Vagina (tissue), 2 donors: ENCODE results near the gene VSTM1. TPM values are rescaled to one million over a fixed set of nuclear protein-coding genes. Genes with fewer than 3 reads are reported as not detected.

Experiments
- DNase-seq, 2 donors: peaks; one replicate each; pipeline ENCODE4 v3.0.0-alpha.2; 2017; ENCODE audit errors: extremely low spot score in 2 of 2
- H3K27ac ChIP-seq: fragments of 200-600 bp; sonication (generic); one replicate; pipeline ENCODE4 v1.5.1; 2019
- H3K27me3 ChIP-seq: fragments of 200-600 bp; sonication (generic); one replicate; pipeline ENCODE4 v1.5.1; 2019
- H3K36me3 ChIP-seq, 2 donors: fragments of 200-600 bp; sonication (generic); one replicate each; pipeline ENCODE4 v1.5.1; 2017 to 2019
- H3K4me1 ChIP-seq: fragments of 200-600 bp; sonication (generic); one replicate; pipeline ENCODE4 v1.5.1; 2019
- H3K4me3 ChIP-seq, 2 donors: fragments of 200-600 bp; sonication (generic); 1 replicate in 1 of 2; 2 replicates in 1 of 2; pipeline ENCODE4 v1.5.1; 2016 to 2019
- H3K9me3 ChIP-seq: fragments of 200-600 bp; sonication (generic); one replicate; pipeline ENCODE4 v1.5.1; 2019
- POLR2A ChIP-seq, 2 donors: fragments of 450-650 bp; IDR thresholded peaks; one replicate each; pipeline ENCODE4 v1.6.1; 2017; ENCODE audit warnings: antibody characterized with exemption in 2 of 2, mild to moderate bottlenecking in 2 of 2, moderate library complexity in 2 of 2
- POLR2AphosphoS5 ChIP-seq, 2 donors: sonication (generic); formaldehyde crosslinking; IDR thresholded peaks; one replicate each; pipeline ENCODE4 v1.9.0; 2017; ENCODE audit warnings: antibody characterized with exemption in 2 of 2, mild to moderate bottlenecking in 2 of 2, low read depth in 1 of 2; ENCODE audit not compliant: insufficient read depth in 1 of 2
- intact Hi-C: fragments of 100-400 bp; cut with DNase I; formaldehyde crosslinking; loops from one replicate; pipeline ENCODE4 v1.15.1; 2023
- total RNA-seq: library from RNA; depleted of rRNA; stranded (reverse); fragments of >200 nt; gene quantifications from one replicate; pipeline ENCODE4 v1.2.3, GENCODE V29; 2016
- TF ChIP-seq, protein P1 (sequence below), 3 experiments: fragments of 450-650 bp in 2 of 3; fragments of 200-600 bp in 1 of 3; sonication (generic) in 1 of 3; IDR thresholded peaks; one replicate each; pipeline ENCODE4 v1.5.1; 2017 to 2019; ENCODE audit warnings: antibody characterized with exemption in 3 of 3, mild to moderate bottlenecking in 2 of 3, moderate library complexity in 2 of 3

VSTM1 gene
- total RNA-seq, 1 donor from 2014 or later = not detected

DNA sequence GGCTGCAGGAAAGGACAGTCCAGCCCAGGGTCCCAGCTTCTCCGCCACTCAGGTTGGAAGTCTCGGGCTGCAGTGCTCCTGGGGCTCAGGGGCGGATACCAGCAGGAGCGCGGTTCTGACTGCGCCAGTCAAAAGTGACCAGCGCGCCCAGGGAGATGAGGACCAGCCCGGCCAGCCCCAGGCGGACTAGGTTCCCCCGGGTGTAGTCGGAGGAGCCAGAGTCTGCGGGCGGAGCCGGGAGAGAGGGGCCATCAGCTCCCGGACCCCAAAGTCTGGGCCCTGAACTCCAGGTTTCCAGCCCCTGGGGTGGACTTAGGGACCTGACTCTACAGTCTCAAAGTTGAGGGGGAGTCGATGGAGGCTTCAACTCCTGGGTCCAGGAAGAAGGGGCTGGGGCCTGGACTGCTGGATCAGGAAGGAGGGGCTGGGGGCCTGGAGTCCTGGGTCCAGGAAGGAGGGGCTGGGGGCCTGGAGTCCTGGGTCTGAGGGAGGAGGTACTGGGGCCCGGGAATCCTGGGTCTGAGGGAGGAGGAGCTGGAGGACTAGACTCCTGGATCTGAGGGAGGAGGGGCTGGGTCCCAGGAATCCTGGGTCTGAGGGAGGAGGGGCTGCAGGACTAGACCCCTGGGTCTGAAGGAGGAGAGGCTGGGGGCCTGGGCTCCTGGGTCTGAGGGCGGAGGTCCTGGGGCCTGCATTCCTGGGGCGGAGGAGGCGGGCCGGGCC, 31.6 kb upstream of the VSTM1 start:
- H3K27ac ChIP-seq = peak overlapping the region; percentile 70
- no peaks in the 10 kb centered on the region for H3K9me3 ChIP-seq
- no peak for DNase-seq

DNA sequence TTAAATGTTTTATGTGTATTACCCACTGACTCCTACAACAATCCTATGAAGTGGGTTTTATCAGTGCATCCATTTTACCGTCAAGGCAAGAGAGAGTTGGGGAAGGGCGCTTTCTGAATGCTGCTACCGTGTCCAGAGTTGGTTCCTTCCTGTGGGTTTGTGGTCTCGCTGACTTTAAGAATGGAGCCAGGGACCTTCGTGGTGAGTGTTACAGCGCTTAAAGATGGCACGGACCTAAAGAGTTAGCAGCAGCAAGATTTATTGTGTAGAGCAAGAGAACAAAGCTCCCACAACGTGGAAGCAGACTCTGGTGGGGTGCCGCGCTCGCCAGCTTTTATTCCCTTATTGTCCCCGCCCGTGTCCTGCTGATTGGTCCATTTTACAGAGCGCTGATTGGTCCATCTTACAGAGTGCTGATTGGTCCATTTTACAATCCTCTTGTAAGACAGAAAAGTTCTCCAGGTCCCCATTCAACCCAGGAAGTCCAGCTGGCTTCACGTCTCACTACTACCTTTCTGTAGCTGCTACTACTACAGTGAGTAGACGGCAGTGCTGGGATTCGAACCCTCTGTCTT, 30.8 kb upstream of the VSTM1 start:
- Histone ChIP-seq H3K27ac (no peak overlapping the region), H3K4me1 (peaks cover 13% of the 10 kb centered on the region), H3K36me3 (no peaks in the 10 kb centered on the region), H3K27me3 (no peaks in the 10 kb centered on the region), H3K4me3 (no peak overlapping the region), H3K9me3 (no peaks in the 10 kb centered on the region)
- no peak for DNase-seq
- TF ChIP-seq POLR2A (IDR thresholded peaks at IDR 0.05) (no peak), POLR2AphosphoS5 (IDR thresholded peaks at IDR 0.05; ENCODE audit: insufficient read depth in 1 of 2, low read depth in 1 of 2) (no peak)
- TF ChIP-seq, protein P1, sequence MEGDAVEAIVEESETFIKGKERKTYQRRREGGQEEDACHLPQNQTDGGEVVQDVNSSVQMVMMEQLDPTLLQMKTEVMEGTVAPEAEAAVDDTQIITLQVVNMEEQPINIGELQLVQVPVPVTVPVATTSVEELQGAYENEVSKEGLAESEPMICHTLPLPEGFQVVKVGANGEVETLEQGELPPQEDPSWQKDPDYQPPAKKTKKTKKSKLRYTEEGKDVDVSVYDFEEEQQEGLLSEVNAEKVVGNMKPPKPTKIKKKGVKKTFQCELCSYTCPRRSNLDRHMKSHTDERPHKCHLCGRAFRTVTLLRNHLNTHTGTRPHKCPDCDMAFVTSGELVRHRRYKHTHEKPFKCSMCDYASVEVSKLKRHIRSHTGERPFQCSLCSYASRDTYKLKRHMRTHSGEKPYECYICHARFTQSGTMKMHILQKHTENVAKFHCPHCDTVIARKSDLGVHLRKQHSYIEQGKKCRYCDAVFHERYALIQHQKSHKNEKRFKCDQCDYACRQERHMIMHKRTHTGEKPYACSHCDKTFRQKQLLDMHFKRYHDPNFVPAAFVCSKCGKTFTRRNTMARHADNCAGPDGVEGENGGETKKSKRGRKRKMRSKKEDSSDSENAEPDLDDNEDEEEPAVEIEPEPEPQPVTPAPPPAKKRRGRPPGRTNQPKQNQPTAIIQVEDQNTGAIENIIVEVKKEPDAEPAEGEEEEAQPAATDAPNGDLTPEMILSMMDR (IDR thresholded peaks at IDR 0.05) = no peak
- intact Hi-C loops = no loop called here

More for the DNA sequence above, 31.6 kb upstream of the VSTM1 start:
- TF ChIP-seq, protein P1 (IDR thresholded peaks at IDR 0.05) = no peak
- TF ChIP-seq POLR2AphosphoS5 (IDR thresholded peaks at IDR 0.05; ENCODE audit: insufficient read depth in 1 of 2, low read depth in 1 of 2) (no peak), POLR2A (IDR thresholded peaks at IDR 0.05) (no peak)
- Histone ChIP-seq H3K4me3 (peak overlapping the region; percentile 38 to 44), H3K27me3 (no peaks in the 10 kb centered on the region), H3K4me1 (peaks cover 13% of the 10 kb centered on the region), H3K36me3 (no peaks in the 10 kb centered on the region)
- intact Hi-C loops = no loop called here

DNA sequence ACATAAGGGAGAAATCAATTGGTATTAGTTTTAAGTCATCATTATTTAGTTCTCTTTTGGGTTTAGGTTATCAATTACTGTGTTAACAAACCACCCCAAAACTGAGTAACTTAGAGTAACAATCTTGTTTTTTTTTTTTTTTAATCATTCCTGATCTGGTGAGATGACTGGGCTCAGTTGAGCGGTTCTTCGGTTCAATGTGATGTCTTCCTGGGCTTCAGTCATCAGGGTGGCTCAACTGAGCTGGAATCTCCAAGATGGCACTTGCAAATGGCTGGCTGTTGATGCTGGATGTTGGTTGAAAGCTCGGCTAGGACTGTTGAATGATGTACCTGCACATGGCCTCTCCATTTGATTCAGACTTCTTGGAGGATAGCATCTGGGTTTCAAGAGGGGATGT, 20.7 kb upstream of the VSTM1 start:
- Histone ChIP-seq H3K9me3 (no peaks in the 10 kb centered on the region), H3K27me3 (no peaks in the 10 kb centered on the region), H3K27ac (no peak overlapping the region), H3K4me1 (no peaks in the 10 kb centered on the region), H3K4me3 (no peak overlapping the region), H3K36me3 (no peaks in the 10 kb centered on the region)
- no peak for TF ChIP-seq POLR2AphosphoS5 (IDR thresholded peaks at IDR 0.05; ENCODE audit: insufficient read depth in 1 of 2, low read depth in 1 of 2)
- TF ChIP-seq, protein P1 (IDR thresholded peaks at IDR 0.05) = no peak
- no peak for TF ChIP-seq POLR2A (IDR thresholded peaks at IDR 0.05)
- intact Hi-C loops = no loop called here
- no peak for DNase-seq

DNA sequence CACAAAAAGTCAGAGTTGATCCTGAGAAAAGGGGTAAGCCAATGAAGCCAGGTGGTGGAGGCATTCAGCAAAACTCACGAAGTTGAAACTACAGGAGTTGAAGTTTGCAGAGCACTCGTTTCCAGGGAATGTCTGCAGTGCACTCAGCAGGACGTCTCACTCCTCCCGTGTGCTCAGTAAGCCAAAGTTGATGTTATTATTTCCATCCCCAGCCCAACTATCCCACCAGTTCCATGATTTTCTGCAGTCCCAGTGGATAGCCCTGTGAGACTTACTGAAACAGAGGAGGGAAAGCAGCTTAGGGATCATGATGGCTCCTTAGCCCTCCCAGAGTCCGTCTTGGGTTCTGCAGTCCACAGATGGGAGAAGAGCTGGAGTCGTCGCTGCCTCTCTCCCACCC, 17.3 kb upstream of the VSTM1 start, which contains the start of gene TARM1:
Gene TARM1, minus strand, starts transcription at position 334 of the 400 bp plus-strand sequence. Its CDS starts 25 bp downstream, at position 309.
- Histone ChIP-seq H3K27ac (no peak within 1 kb of the TSS), H3K9me3 (no peaks in the 10 kb centered on the region), H3K27me3 (no peaks in the 10 kb centered on the region), H3K4me1 (no peaks in the 10 kb centered on the region), H3K4me3 (no peak within 1 kb of the TSS), H3K36me3 (no peaks in the 10 kb centered on the region)
- no peak for DNase-seq
- intact Hi-C loops = no loop called here
- TF ChIP-seq, protein P1 (IDR thresholded peaks at IDR 0.05) = no peak
- no peak for TF ChIP-seq POLR2AphosphoS5 (IDR thresholded peaks at IDR 0.05; ENCODE audit: insufficient read depth in 1 of 2, low read depth in 1 of 2)
- no peak for TF ChIP-seq POLR2A (IDR thresholded peaks at IDR 0.05)

DNA sequence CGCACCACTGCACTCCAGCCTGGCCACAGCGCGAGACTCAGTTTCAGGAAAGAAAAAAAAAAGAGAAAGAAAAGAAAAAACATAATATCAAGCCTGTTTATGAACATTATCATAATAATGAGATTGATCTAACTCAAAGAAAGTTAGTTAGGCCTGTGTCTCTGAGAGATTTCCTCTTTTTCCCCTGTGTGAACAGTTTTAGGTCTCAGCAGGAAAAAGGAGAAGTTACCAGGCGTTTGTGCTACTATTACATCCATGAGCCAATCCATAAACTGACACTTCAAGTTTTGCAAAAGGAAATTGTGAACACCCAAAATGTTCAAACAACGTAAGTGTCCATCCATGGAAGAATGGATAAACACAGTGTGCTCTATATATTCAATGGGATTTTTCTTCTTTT, 13.6 kb upstream of the VSTM1 start:
- H3K27me3 ChIP-seq = no peaks in the 10 kb centered on the region
- no peaks in the 10 kb centered on the region for H3K36me3 ChIP-seq
- H3K4me1 ChIP-seq = no peaks in the 10 kb centered on the region
- H3K9me3 ChIP-seq = no peaks in the 10 kb centered on the region
- intact Hi-C loops = no loop called here
- TF ChIP-seq POLR2AphosphoS5 (IDR thresholded peaks at IDR 0.05; ENCODE audit: insufficient read depth in 1 of 2, low read depth in 1 of 2) = no peak
- TF ChIP-seq, protein P1 (IDR thresholded peaks at IDR 0.05) = no peak
- H3K27ac ChIP-seq = no peak overlapping the region
- DNase-seq = no peak
- H3K4me3 ChIP-seq = no peak overlapping the region
